Glutamatergic neuron (in vitro differentiated cells): ENCODE results near the gene BMP2. TPM values are rescaled to one million over a fixed set of nuclear protein-coding genes. Genes with fewer than 3 reads are reported as not detected.

Source experiments
- DNase-seq: peaks from one replicate; pipeline ENCODE4 v3.0.0; 2022
- H3K27ac Mint-ChIP-seq: one replicate; pipeline ENCODE4 v1.8.0; 2020; ENCODE audit warnings: mild to moderate bottlenecking, mixed read lengths, inconsistent platforms; ENCODE audit not compliant: unreplicated experiment
- H3K27me3 Mint-ChIP-seq: one replicate; pipeline ENCODE4 v1.8.0; 2020; ENCODE audit warnings: mild to moderate bottlenecking, moderate library complexity, mixed read lengths, inconsistent platforms; ENCODE audit not compliant: unreplicated experiment
- H3K36me3 Mint-ChIP-seq: one replicate; pipeline ENCODE4 v1.8.0; 2020; ENCODE audit warnings: mild to moderate bottlenecking, mixed read lengths, inconsistent platforms; ENCODE audit not compliant: unreplicated experiment
- H3K4me1 Mint-ChIP-seq: one replicate; pipeline ENCODE4 v1.8.0; 2020; ENCODE audit warnings: mild to moderate bottlenecking, low read depth, mixed read lengths, inconsistent platforms; ENCODE audit not compliant: unreplicated experiment
- H3K4me3 Mint-ChIP-seq: one replicate; pipeline ENCODE4 v1.8.0; 2020; ENCODE audit warnings: mild to moderate bottlenecking, mixed read lengths, inconsistent platforms; ENCODE audit not compliant: unreplicated experiment
- H3K9me3 Mint-ChIP-seq: one replicate; pipeline ENCODE4 v1.8.0; 2020; ENCODE audit warnings: mild to moderate bottlenecking, moderate library complexity, mixed read lengths, inconsistent platforms; ENCODE audit not compliant: unreplicated experiment
- total RNA-seq: library from RNA; stranded (reverse); fragmentation: NEBNext Ultra II Directional; extraction: Animal tissue kit (Norgen Biotek cat#: 25700); gene quantifications from one replicate; pipeline ENCODE4 v1.2.1, GENCODE V29; 2021; ENCODE audit not compliant: unreplicated experiment
- TF ChIP-seq, protein P1 (sequence below): fragments of 200-600 bp; sonication (generic); IDR thresholded peaks from one replicate; pipeline ENCODE4 v1.5.0; 2021; ENCODE audit not compliant: partially characterized antibody, unreplicated experiment

BMP2 gene
- total RNA-seq, 1 donor from 2014 or later = 0.66 TPM

DNA sequence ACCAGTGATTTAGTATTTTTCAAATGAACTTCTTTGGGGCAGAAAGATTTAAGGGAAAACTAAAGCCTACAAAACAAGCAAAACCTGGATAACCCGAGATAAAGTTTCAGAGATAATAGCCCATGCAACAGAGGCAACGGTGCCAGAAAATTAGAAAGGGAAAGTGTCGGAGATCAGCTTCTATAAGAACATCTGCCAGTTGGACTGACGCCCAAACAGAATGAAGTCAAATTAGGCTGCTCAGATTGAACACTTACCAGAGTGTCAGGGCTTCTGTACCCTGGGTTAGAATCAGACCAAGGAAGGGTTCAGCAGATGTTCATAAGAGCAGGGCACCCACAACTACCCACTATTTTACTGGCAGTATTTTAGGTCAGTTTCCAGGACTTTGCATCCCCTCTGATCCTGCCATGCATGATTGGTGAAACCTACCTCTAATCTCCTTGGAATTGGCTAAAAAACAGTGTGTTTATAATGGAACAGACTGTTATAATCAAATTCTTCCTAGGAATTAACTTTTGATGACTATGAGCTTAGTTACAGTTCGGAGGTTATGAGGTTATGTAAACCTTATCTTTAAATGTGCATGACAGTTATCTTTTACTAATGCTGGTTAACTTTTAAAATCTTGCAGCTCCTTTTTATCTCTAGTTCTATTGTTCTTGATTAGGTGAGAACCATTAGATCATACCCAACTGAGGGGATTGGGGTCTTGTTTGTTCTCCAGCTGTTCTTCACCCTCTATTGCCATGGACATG, 13.1 kb downstream of the BMP2 start:
- no peak overlapping the region for H3K4me3 Mint-ChIP-seq
- no peak for DNase-seq
- no peaks in the 10 kb centered on the region for H3K27me3 Mint-ChIP-seq
- no peaks in the 10 kb centered on the region for H3K4me1 Mint-ChIP-seq
- no peaks in the 10 kb centered on the region for H3K9me3 Mint-ChIP-seq
- H3K27ac Mint-ChIP-seq = no peak overlapping the region
- H3K36me3 Mint-ChIP-seq = no peaks in the 10 kb centered on the region
- TF ChIP-seq, protein P1, sequence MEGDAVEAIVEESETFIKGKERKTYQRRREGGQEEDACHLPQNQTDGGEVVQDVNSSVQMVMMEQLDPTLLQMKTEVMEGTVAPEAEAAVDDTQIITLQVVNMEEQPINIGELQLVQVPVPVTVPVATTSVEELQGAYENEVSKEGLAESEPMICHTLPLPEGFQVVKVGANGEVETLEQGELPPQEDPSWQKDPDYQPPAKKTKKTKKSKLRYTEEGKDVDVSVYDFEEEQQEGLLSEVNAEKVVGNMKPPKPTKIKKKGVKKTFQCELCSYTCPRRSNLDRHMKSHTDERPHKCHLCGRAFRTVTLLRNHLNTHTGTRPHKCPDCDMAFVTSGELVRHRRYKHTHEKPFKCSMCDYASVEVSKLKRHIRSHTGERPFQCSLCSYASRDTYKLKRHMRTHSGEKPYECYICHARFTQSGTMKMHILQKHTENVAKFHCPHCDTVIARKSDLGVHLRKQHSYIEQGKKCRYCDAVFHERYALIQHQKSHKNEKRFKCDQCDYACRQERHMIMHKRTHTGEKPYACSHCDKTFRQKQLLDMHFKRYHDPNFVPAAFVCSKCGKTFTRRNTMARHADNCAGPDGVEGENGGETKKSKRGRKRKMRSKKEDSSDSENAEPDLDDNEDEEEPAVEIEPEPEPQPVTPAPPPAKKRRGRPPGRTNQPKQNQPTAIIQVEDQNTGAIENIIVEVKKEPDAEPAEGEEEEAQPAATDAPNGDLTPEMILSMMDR = no peak

DNA sequence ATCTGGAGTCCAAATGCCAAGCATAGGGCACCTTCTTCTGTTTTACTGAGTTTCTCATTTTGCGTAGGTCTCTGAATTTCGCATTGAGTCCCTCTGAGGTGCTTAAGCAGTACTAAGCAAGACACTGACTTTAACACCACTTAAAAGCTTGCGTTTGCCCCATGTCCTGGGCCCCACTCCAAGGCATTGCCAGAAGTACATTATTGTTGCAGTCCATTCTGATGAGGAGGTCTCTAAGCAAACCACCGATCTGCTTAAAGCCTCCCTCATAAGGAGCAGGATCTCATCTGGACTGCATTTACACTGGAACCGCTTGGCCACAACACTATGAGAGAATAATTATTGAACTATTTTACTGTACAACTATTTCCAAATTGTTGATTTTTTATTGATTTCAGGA, 16.3 kb downstream of the BMP2 start:
- H3K36me3 Mint-ChIP-seq = no peaks in the 10 kb centered on the region
- no peaks in the 10 kb centered on the region for H3K4me1 Mint-ChIP-seq
- H3K27ac Mint-ChIP-seq = no peak overlapping the region
- TF ChIP-seq, protein P1 = no peak
- H3K9me3 Mint-ChIP-seq = no peaks in the 10 kb centered on the region
- no peak for DNase-seq
- no peaks in the 10 kb centered on the region for H3K27me3 Mint-ChIP-seq
- H3K4me3 Mint-ChIP-seq = no peak overlapping the region

DNA sequence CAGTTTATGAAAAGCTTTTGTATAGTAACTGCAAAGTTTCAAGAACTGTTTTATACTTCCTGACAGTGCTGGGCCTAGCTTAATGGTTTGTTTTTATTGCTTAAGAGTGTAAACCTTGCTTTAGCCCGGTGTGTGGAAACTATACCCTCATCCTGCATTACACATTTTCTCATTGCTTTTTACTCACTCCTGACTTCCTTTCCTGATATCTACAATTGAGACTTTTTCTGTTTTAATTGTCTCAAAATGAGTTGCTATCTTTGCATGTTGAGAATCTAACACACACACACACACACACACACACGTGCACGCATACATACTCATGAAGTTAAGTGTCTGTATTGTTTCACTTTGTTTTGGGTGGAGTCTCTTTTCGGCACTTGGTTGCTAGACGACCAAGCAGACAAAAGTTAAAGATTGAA, 16.7 kb downstream of the BMP2 start:
- TF ChIP-seq, protein P1 = no peak

DNA sequence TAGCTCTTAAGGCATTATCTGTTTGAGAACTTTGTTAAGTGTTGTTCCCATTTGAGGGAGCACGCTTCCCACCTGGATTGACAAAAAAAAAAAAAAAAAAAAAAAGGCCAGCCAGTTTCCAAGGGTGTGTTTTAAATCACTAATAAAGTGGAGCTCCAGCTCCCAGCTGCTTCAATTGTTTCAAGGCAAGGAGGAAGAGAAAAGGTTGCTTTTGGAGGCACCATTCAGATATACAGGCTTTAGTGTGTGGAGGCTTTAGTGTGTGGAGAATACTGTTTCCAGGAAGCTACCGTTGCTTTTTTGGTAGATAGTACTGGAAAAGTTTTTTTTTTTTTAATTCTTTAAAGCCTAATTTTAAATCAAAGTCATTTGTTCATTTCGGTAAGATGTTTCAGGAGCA, 17.3 kb downstream of the BMP2 start:
- TF ChIP-seq, protein P1 = no peak
- Mint-ChIP-seq H3K9me3 (no peaks in the 10 kb centered on the region), H3K4me3 (no peak overlapping the region), H3K27me3 (no peaks in the 10 kb centered on the region), H3K27ac (no peak overlapping the region), H3K36me3 (no peaks in the 10 kb centered on the region), H3K4me1 (no peaks in the 10 kb centered on the region)
- no peak for DNase-seq

More for the DNA sequence above, 16.7 kb downstream of the BMP2 start:
- Mint-ChIP-seq H3K4me1 (no peaks in the 10 kb centered on the region), H3K9me3 (no peaks in the 10 kb centered on the region), H3K4me3 (no peak overlapping the region), H3K27ac (no peak overlapping the region), H3K27me3 (no peaks in the 10 kb centered on the region), H3K36me3 (no peaks in the 10 kb centered on the region)
- no peak for DNase-seq

DNA sequence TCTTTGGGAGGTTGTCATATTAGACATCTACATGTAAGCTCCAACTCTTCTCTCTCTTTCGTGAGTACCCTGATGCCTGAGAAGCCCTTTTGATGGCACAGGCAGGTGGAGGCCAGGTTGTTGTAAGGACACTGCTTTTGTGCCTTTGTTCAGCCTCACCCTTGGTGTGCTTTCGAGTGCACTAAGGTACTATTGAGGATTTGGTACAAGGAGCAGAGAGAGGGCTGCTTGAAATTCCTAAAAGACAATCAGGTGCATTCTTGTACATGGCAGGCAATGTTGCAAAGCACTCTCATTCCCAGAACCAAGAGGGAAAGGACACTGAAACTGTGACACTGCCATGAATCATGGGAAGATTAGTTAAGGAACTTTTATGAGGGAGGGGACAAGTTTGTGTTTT, 19.1 kb downstream of the BMP2 start:
- Mint-ChIP-seq H3K27me3 (no peaks in the 10 kb centered on the region), H3K4me3 (no peak overlapping the region), H3K36me3 (no peaks in the 10 kb centered on the region), H3K27ac (no peak overlapping the region), H3K9me3 (no peaks in the 10 kb centered on the region), H3K4me1 (no peaks in the 10 kb centered on the region)
- TF ChIP-seq, protein P1 = no peak
- DNase-seq = no peak
